Testis (tissue), 3 donors: ENCODE results near the gene AK9. TPM values are rescaled to one million over a fixed set of nuclear protein-coding genes. Genes with fewer than 3 reads are reported as not detected.

Experiments
- DNase-seq: peaks from one replicate; pipeline ENCODE4 v3.0.0-alpha.2; 2019
- H3K27ac ChIP-seq, 2 donors: fragments of 200-600 bp; sonication (generic); one replicate each; pipeline ENCODE4 v1.5.1; 2019
- H3K27me3 ChIP-seq: fragments of 200-600 bp; sonication (generic); one replicate; pipeline ENCODE4 v1.5.1; 2019
- H3K36me3 ChIP-seq: fragments of 200-600 bp; sonication (generic); one replicate; pipeline ENCODE4 v1.5.1; 2017; ENCODE audit warnings: low read depth; ENCODE audit errors: missing control alignments
- H3K4me1 ChIP-seq: fragments of 200-600 bp; sonication (generic); one replicate; pipeline ENCODE4 v1.5.1; 2019
- H3K4me3 ChIP-seq, 2 donors: fragments of 200-600 bp; sonication (generic); one replicate each; pipeline ENCODE4 v1.5.1; 2017 to 2019
- H3K9me3 ChIP-seq: fragments of 200-600 bp; sonication (generic); one replicate; pipeline ENCODE4 v1.5.1; 2017
- POLR2A ChIP-seq: fragments of 450-650 bp; IDR thresholded peaks from one replicate; pipeline ENCODE4 v1.6.1; 2017; ENCODE audit warnings: antibody characterized with exemption, mild to moderate bottlenecking, moderate library complexity
- WGBS, 2 donors: methylation state at CpG; one replicate each; pipeline ENCODE4 v1.1.5; 2018; 5-methylcytosine and 5-hydroxymethylcytosine counted together
- intact Hi-C: fragments of 100-400 bp; cut with DNase I; formaldehyde crosslinking; loops from one replicate; pipeline ENCODE4 v1.15.1; 2023; ENCODE audit warnings: low total_unique reads
- polyA plus RNA-seq: library from polyadenylated mRNA; stranded (reverse); fragments of 350-450 nt; fragmentation: Illumina TruSeq; extraction: RNeasy Lipid Tissue Mini Kit (QIAGEN cat#74804); gene quantifications from one replicate; pipeline ENCODE4 v1.2.3, GENCODE V29; 2014; ENCODE audit warnings: low read depth, low replicate concordance; ENCODE audit not compliant: insufficient read depth
- total RNA-seq, 2 donors: library from RNA; depleted of rRNA; stranded (reverse); fragments of >200 nt; gene quantifications; one replicate each; pipeline ENCODE4 v1.2.3, GENCODE V29; 2016
- TF ChIP-seq, protein P1 (sequence below), 3 experiments: fragments of 450-650 bp in 2 of 3; fragments of 200-600 bp in 1 of 3; sonication (generic) in 1 of 3; IDR thresholded peaks; one replicate each; pipeline ENCODE4 v1.5.1; 2016 to 2019; ENCODE audit warnings: antibody characterized with exemption in 3 of 3, mild to moderate bottlenecking in 2 of 3, moderate library complexity in 1 of 3

The AK9 gene
- total and polyA plus RNA-seq, 3 donors from 2014 or later, result 15.2 to 49.4 (median 33.6) TPM

DNA sequence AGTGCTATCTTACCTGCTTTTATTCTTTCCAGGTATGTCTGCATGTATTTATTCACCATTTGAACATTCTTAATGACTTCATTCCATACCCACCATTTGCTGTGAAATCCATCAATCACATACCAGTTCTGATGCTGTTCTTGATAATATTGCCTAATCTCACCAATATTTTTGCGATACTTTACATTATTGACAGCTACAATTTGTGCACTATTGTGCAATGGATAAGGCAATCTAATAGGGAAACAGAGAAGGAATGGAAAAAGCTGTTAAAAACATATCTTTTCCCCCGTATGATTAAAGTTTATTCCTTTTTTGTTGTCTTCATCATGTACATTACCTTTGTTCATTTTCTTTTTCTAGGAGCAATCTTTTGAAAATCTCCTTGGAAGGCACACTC is 184.7 kb downstream of the AK9 start:
- H3K27me3 ChIP-seq, result no peaks in the 10 kb centered on the region
- no peak for TF ChIP-seq POLR2A
- TF ChIP-seq, protein P1, sequence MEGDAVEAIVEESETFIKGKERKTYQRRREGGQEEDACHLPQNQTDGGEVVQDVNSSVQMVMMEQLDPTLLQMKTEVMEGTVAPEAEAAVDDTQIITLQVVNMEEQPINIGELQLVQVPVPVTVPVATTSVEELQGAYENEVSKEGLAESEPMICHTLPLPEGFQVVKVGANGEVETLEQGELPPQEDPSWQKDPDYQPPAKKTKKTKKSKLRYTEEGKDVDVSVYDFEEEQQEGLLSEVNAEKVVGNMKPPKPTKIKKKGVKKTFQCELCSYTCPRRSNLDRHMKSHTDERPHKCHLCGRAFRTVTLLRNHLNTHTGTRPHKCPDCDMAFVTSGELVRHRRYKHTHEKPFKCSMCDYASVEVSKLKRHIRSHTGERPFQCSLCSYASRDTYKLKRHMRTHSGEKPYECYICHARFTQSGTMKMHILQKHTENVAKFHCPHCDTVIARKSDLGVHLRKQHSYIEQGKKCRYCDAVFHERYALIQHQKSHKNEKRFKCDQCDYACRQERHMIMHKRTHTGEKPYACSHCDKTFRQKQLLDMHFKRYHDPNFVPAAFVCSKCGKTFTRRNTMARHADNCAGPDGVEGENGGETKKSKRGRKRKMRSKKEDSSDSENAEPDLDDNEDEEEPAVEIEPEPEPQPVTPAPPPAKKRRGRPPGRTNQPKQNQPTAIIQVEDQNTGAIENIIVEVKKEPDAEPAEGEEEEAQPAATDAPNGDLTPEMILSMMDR (IDR thresholded peaks at IDR 0.05), result no peak
- intact Hi-C loops, result no loop called here
- no peaks in the 10 kb centered on the region for H3K9me3 ChIP-seq
- no peaks in the 10 kb centered on the region for H3K4me1 ChIP-seq
- 89 to 96% methylated on average over 2 of the region's 2 CpGs for WGBS, 2 donors
- H3K27ac ChIP-seq, result no peak overlapping the region
- no peak for DNase-seq
- no peak overlapping the region for H3K4me3 ChIP-seq
- H3K36me3 ChIP-seq, result no peaks in the 10 kb centered on the region

DNA sequence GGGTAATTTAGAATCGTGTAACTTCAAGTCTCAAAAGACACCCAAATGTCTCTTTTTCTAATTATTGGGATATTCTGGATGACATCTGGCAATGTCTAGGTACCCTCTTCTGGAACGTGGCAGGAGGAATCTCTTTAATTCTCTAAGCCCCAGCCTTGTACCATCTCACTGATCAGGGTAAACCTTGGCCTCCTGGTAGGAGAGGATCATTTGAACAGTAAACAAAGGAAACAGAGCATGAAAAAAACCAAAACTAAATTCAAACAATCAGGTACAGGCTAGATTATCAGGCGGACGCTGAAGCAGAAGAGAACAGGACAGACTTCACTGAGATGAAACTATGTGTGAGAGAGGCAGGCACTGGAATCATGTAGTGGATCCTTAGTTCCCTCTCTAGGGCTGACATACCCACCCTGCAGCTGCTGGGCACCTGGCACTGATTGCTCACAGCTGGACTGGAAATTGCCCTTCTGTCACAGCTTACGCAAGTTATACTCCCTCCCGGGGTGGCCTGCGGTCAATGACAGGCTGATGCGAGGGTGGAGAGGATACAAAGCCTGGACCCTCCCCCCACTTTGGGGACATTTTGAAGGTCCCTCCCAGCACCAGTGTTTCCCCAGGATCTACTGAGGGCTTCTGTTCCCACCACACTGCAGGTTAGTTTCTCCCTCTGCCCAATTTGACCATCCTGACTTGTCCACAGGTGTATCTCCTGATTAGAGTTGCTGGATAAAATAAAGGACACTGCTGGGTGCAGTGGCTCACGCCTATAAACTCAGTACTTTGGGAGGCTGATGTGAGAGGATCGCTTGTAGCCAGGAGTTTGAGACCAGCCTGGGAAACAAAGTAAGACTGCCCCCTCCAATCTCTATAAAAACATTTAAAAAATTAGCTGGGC is 187.4 kb downstream of the AK9 start:
- 82 to 86% methylated on average over 10 of the region's 10 CpGs for WGBS, 2 donors
- intact Hi-C loops, result no loop called here
- no peak for DNase-seq
- Histone ChIP-seq H3K27me3 (no peaks in the 10 kb centered on the region), H3K4me1 (no peaks in the 10 kb centered on the region), H3K9me3 (no peaks in the 10 kb centered on the region), H3K36me3 (no peaks in the 10 kb centered on the region), H3K4me3 (no peak overlapping the region), H3K27ac (no peak overlapping the region)
- TF ChIP-seq, protein P1 (IDR thresholded peaks at IDR 0.05), result no peak
- TF ChIP-seq POLR2A, result no peak

GRCh38 chr6:109498936-109499335 is 192.1 kb downstream of the AK9 start:
- DNase-seq, result no peak
- TF ChIP-seq, protein P1 (IDR thresholded peaks at IDR 0.05), result no peak
- Histone ChIP-seq H3K27me3 (no peaks in the 10 kb centered on the region), H3K4me1 (no peaks in the 10 kb centered on the region), H3K36me3 (no peaks in the 10 kb centered on the region), H3K9me3 (no peaks in the 10 kb centered on the region), H3K27ac (no peak overlapping the region), H3K4me3 (no peak overlapping the region)
- intact Hi-C loops, result no loop called here
- WGBS, 2 donors, result 78 to 83% methylated on average over 2 of the region's 2 CpGs

DNA sequence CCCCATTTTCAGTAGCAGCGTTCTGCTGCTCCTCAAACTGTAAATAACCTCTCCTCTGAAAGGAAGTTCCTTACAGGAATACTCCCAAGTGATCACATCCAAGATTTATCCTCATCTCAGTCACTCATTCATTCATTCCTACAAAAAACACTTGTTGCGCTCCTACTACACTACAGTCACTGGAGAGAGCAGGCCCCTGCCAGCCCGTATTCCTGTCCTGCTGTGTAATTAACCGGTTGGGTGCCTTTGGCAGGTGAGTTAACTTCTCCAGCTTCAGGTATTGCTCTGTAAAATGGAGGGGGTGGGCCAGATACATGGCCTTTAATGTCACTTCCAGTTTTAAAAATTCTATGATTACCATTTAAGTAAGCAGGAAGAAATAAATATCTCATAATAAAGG is 192.9 kb downstream of the AK9 start:
- Histone ChIP-seq H3K27me3 (no peaks in the 10 kb centered on the region), H3K4me3 (no peak overlapping the region), H3K27ac (no peak overlapping the region), H3K36me3 (no peaks in the 10 kb centered on the region), H3K9me3 (no peaks in the 10 kb centered on the region), H3K4me1 (no peaks in the 10 kb centered on the region)
- no peak for DNase-seq
- intact Hi-C loops, result no loop called here
- TF ChIP-seq, protein P1 (IDR thresholded peaks at IDR 0.05), result no peak
- no peak for TF ChIP-seq POLR2A
- 85 to 92% methylated on average over 4 of the region's 4 CpGs for WGBS, 2 donors
